HG03460 (cell line): ENCODE data around the gene TDG.
"Not testable (repeated sequence)": the region's sequence is repeated elsewhere in the genome, so short reads cannot be mapped to it uniquely, and the experiment has no call there.

Experiments
- ATAC-seq: cut with Tn5 transposase; IDR thresholded peaks from one replicate; pipeline ENCODE4 v1.9.1; 2021; ENCODE audit not compliant: unreplicated experiment

Gene TDG

GRCh38 chr12:104012331-104012730, 46.7 kb downstream of the TDG start:
- ATAC-seq: no peak

GRCh38 chr12:104021862-104022261, 56.2 kb downstream of the TDG start:
- not testable (repeated sequence) for ATAC-seq

GRCh38 chr12:104022786-104023185, 57.1 kb downstream of the TDG start:
- ATAC-seq: no peak

- no peak for ATAC-seq
Observed at GRCh38 chr12:104023710-104024109, 58.0 kb downstream of the TDG start.

GRCh38 chr12:104024348-104024747, 58.7 kb downstream of the TDG start:
- ATAC-seq: no peak

- no peak for ATAC-seq
Observed at GRCh38 chr12:104025771-104026170, 60.1 kb downstream of the TDG start.

- no peak for ATAC-seq
Observed at GRCh38 chr12:104026841-104027599, 61.3 kb downstream of the TDG start.

GRCh38 chr12:104030596-104030995, 64.9 kb downstream of the TDG start:
- not testable (repeated sequence) for ATAC-seq

- ATAC-seq: not testable (repeated sequence)
Observed at GRCh38 chr12:104036143-104036542, 70.5 kb downstream of the TDG start.
